NOMO-1 (cell line): Measurements from ENCODE around the gene PF4V1.

Source experiments
- DNase-seq, 2 experiments: peaks; one replicate each; lab custom pipeline; 2025; ENCODE audit not compliant: unreplicated experiment in 2 of 2; lab: John Stamatoyannopoulos, UW

Gene PF4V1

GRCh38 chr4:73844806-73845205 lies 8.3 kb upstream of the PF4V1 start:
- peak in 1 of 2 experiments; percentile 66 for DNase-seq

GRCh38 chr4:73847526-73848182 lies 5.4 kb upstream of the PF4V1 start:
- DNase-seq: peak in 1 of 2 experiments; percentile 40

- no peak for DNase-seq
Observed at GRCh38 chr4:73848183-73848777, 4.8 kb upstream of the PF4V1 start.

- no peak for DNase-seq
Observed at GRCh38 chr4:73850261-73850970, 2.7 kb upstream of the PF4V1 start.

GRCh38 chr4:73851293-73851692 lies 1.8 kb upstream of the PF4V1 start:
- no peak for DNase-seq

- no peak for DNase-seq
Observed at GRCh38 chr4:73852771-73853170, 325 bp upstream of the PF4V1 start.

- DNase-seq: no peak
Observed at GRCh38 chr4:73853718-73854473, 800 bp downstream of the PF4V1 start.

- no peak for DNase-seq
Observed at GRCh38 chr4:73855406-73855805, 2.3 kb downstream of the PF4V1 start.

GRCh38 chr4:73856518-73856917 lies 3.4 kb downstream of the PF4V1 start:
- DNase-seq: no peak

GRCh38 chr4:73859614-73860088 lies 6.6 kb downstream of the PF4V1 start:
- DNase-seq: no peak

- DNase-seq: no peak
Observed at GRCh38 chr4:73860181-73860580, 7.1 kb downstream of the PF4V1 start.

GRCh38 chr4:73860917-73861316 lies 7.8 kb downstream of the PF4V1 start:
- no peak for DNase-seq

GRCh38 chr4:73862322-73862721 lies 9.2 kb downstream of the PF4V1 start:
- no peak for DNase-seq

GRCh38 chr4:73864365-73864764 lies 11.3 kb downstream of the PF4V1 start:
- no peak for DNase-seq

- no peak for DNase-seq
Observed at GRCh38 chr4:73864961-73865360, 11.9 kb downstream of the PF4V1 start.

- peak in 1 of 2 experiments; percentile 27 for DNase-seq
Observed at GRCh38 chr4:73865431-73866096, 12.5 kb downstream of the PF4V1 start.

GRCh38 chr4:73866246-73866645 lies 13.2 kb downstream of the PF4V1 start:
- DNase-seq: no peak

GRCh38 chr4:73867783-73868182 lies 14.7 kb downstream of the PF4V1 start:
- DNase-seq: no peak

- no peak for DNase-seq
Observed at GRCh38 chr4:73868206-73869129, 15.4 kb downstream of the PF4V1 start.
